GM19395 (cell line): Measurements from ENCODE around the gene ERCC2.

ENCODE experiments used
- ATAC-seq: cut with Tn5 transposase; IDR thresholded peaks from one replicate; pipeline ENCODE4 v1.9.1; 2021; ENCODE audit warnings: mild to moderate bottlenecking, moderate library complexity; ENCODE audit not compliant: unreplicated experiment

ERCC2 gene

DNA sequence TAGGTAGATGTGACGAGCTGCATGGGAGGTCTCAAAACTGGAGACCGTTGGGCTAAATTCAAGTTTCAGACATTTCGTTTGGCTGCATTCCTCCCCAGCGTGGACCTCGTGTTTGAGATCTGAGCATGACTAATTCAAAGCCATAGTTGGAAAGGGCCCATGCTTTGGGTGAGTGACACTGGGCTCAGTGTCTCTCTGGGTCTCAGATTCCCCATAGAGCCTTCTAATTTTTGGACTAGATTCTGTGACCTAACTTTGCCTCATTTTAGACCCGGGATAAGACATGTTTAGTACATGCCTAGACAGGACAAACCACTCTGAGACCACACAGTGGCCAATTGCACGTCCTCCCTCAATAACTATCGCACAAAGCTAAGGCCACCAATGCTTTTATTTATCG lies 64.3 kb downstream of the ERCC2 start:
- ATAC-seq, result no peak

DNA sequence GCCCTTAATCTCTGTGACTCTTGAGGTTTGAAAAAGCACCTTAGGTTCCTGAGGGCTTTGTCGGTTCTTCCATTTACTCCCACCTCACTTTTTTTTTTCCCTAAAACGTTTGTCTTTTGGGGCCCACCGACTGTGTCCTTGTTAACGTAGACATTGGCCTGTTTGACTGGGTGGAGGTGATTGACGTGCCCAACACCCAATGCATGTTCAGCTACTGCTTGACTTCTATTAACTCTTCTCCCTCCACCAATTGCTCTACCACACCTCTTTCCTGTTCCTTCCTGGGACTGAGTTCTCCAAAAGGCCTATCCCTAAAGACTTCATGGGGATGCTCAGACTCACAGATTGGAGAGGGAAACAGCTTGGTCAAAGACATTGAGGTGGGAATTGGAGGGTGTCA lies 65.0 kb downstream of the ERCC2 start:
- ATAC-seq, result no peak

GRCh38 chr19:45305007-45305406 lies 65.4 kb downstream of the ERCC2 start:
- ATAC-seq, result no peak

GRCh38 chr19:45304141-45304926 lies 66.0 kb downstream of the ERCC2 start:
- no peak for ATAC-seq

- no peak for ATAC-seq
Measured at GRCh38 chr19:45303269-45304060, 66.9 kb downstream of the ERCC2 start.

DNA sequence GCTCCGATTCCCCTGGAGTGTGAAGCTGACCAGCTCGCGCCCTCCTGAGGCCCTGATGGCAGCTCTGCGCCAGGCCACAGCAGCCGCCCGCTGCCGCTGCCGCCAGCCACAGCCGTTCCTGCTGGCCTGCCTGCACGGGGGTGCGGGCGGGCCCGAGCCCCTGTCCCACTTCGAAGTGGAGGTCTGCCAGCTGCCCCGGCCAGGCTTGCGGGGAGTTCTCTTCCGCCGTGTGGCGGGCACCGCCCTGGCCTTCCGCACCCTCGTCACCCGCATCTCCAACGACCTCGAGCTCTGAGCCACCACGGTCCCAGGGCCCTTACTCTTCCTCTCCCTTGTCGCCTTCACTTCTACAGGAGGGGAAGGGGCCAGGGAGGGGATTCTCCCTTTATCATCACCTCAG lies 68.0 kb downstream of the ERCC2 start:
- ATAC-seq, result no peak
